ENCODE data around the gene CDC42BPG.
A peak's percentile ranks its signal among the peaks of the same experiment; 100 is the strongest.

CDC42BPG gene

GRCh38 chr11:64844330-64845128 lies at the start of gene CDC42BPG:
Gene CDC42BPG, minus strand, starts transcription at chr11:64844653. Its CDS starts 84 bp downstream, at chr11:64844569.
- peak; percentile 20 for DNase-seq

GRCh38 chr11:64893194-64894069 lies 49.0 kb upstream of the CDC42BPG start:
- no peak for DNase-seq

- DNase-seq: no peak
Measured at GRCh38 chr11:64892838-64893193, 48.4 kb upstream of the CDC42BPG start.

GRCh38 chr11:64892411-64892831 lies 48.0 kb upstream of the CDC42BPG start:
- DNase-seq: no peak

GRCh38 chr11:64891880-64892279 lies 47.4 kb upstream of the CDC42BPG start:
- DNase-seq: no peak

- DNase-seq: no peak
Measured at GRCh38 chr11:64891215-64891848, 46.9 kb upstream of the CDC42BPG start.

- DNase-seq: no peak
Measured at GRCh38 chr11:64890522-64890939, 46.1 kb upstream of the CDC42BPG start.

GRCh38 chr11:64888729-64889511 lies 44.5 kb upstream of the CDC42BPG start:
- DNase-seq: no peak

GRCh38 chr11:64888406-64888728 lies 43.9 kb upstream of the CDC42BPG start:
- no peak for DNase-seq

GRCh38 chr11:64887757-64888405 lies 43.4 kb upstream of the CDC42BPG start:
- DNase-seq: no peak

- DNase-seq: no peak
Measured at GRCh38 chr11:64887234-64887756, 42.8 kb upstream of the CDC42BPG start.

- DNase-seq: no peak
Measured at GRCh38 chr11:64885367-64886286, 41.2 kb upstream of the CDC42BPG start.

GRCh38 chr11:64884019-64884418 lies 39.6 kb upstream of the CDC42BPG start:
- DNase-seq: no peak

GRCh38 chr11:64883575-64883974 lies 39.1 kb upstream of the CDC42BPG start:
- no peak for DNase-seq

- DNase-seq: no peak
Measured at GRCh38 chr11:64882243-64882642, 37.8 kb upstream of the CDC42BPG start.

GRCh38 chr11:64881476-64881875 lies 37.0 kb upstream of the CDC42BPG start:
- no peak for DNase-seq

GRCh38 chr11:64880240-64881001 lies 36.0 kb upstream of the CDC42BPG start:
- no peak for DNase-seq

GRCh38 chr11:64879244-64879900 lies 34.9 kb upstream of the CDC42BPG start:
- no peak for DNase-seq

- DNase-seq: peak; percentile 86
Measured at GRCh38 chr11:64878494-64879243, 34.2 kb upstream of the CDC42BPG start, which contains the start of gene EHD1. Gene EHD1, minus strand, starts transcription at chr11:64878621. Its CDS starts 157 bp downstream, at chr11:64878464.

Data from NCI-H2081 treated with DMSO at 0.1 percent for 48 hours (cell line).